Esophagus squamous epithelium (tissue), 4 donors: ENCODE measurements around the gene KLF4.

ENCODE experiments used
- CTCF ChIP-seq, 6 experiments: fragments of 450-650 bp in 4 of 6; fragments of 200-600 bp in 2 of 6; sonication (generic) in 2 of 6; IDR thresholded peaks; one replicate each; pipeline ENCODE4 v1.5.1; 2016 to 2019; ENCODE audit warnings: antibody characterized with exemption in 6 of 6, mild to moderate bottlenecking in 4 of 6, moderate library complexity in 4 of 6
- POLR2A ChIP-seq, 4 donors: fragments of 450-650 bp; IDR thresholded peaks; one replicate each; pipeline ENCODE4 v1.6.1; 2017; ENCODE audit warnings: antibody characterized with exemption in 4 of 4, mild to moderate bottlenecking in 4 of 4, moderate library complexity in 3 of 4

- TF ChIP-seq CTCF (IDR thresholded peaks at IDR 0.05) (no peak), POLR2A (IDR thresholded peaks at IDR 0.05) (no peak)
Measured at GRCh38 chr9:107534510-107535078, 45.0 kb upstream of the KLF4 start.
